Myometrial cell (primary cell): ENCODE results near the gene SPTSSB. TPM values are rescaled to one million over a fixed set of nuclear protein-coding genes. Genes with fewer than 3 reads are reported as not detected.

Experiments used
- total RNA-seq: library from RNA; depleted of rRNA; stranded (reverse); fragments of >200 nt; gene quantifications from 2 replicates; pipeline ENCODE4 v1.2.3, GENCODE V29; 2015

Gene SPTSSB, protein sequence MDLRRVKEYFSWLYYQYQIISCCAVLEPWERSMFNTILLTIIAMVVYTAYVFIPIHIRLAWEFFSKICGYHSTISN
- total RNA-seq: not detected in 2 replicates

GRCh38 chr3:161371441-161372320 is at the start of gene SPTSSB:
Gene SPTSSB, minus strand, starts transcription at chr3:161371517. Its CDS starts 25,194 bp downstream, at chr3:161346323.

Other genes with a start within 250 kb of the SPTSSB start
- gene NMD3, start 150.2 kb downstream of the SPTSSB start, total RNA-seq: 76.2 and 77.0 TPM in 2 replicates
- not detected in 2 replicates for gene OTOL1, start 125.3 kb upstream of the SPTSSB start, total RNA-seq